GM23248 (cell line): ENCODE measurements around the gene SST. TPM values are rescaled to one million over a fixed set of nuclear protein-coding genes. Genes with fewer than 3 reads are reported as not detected.
A peak's percentile ranks its signal among the peaks of the same experiment; 100 is the strongest.

Experiments used
- DNase-seq: peaks from one replicate; pipeline ENCODE4 v3.0.0-alpha.2; 2015
- H2AFZ ChIP-seq: fragments of 200-600 bp; sonication (generic); 2 replicates; pipeline ENCODE4 v1.6.1; 2016; ENCODE audit warnings: antibody characterized with exemption
- H3F3A ChIP-seq: fragments of 200-600 bp; sonication (generic); 2 replicates; pipeline ENCODE4 v1.6.1; 2016; ENCODE audit warnings: mild to moderate bottlenecking, antibody characterized with exemption, mixed run types; ENCODE audit not compliant: insufficient read depth
- H3K27ac ChIP-seq: fragments of 200-600 bp; sonication (generic); 2 replicates; pipeline ENCODE4 v1.5.1; 2016; ENCODE audit warnings: mild to moderate bottlenecking
- H3K27me3 ChIP-seq: fragments of 200-600 bp; sonication (generic); replicated peaks from 2 replicates; pipeline ENCODE4 v1.6.1; 2016; ENCODE audit warnings: mild to moderate bottlenecking; ENCODE audit not compliant: insufficient read depth
- H3K36me3 ChIP-seq: fragments of 200-600 bp; sonication (generic); 2 replicates; pipeline ENCODE4 v1.6.1; 2016; ENCODE audit warnings: low read depth, mild to moderate bottlenecking
- H3K4me1 ChIP-seq: fragments of 200-600 bp; sonication (generic); 2 replicates; pipeline ENCODE4 v1.6.1; 2016; ENCODE audit warnings: mild to moderate bottlenecking; ENCODE audit not compliant: insufficient read depth
- H3K4me2 ChIP-seq: fragments of 200-600 bp; sonication (generic); one replicate; pipeline ENCODE4 v1.6.1; 2016; ENCODE audit warnings: mild to moderate bottlenecking; ENCODE audit not compliant: unreplicated experiment
- H3K4me3 ChIP-seq: fragments of 200-600 bp; sonication (generic); 2 replicates; pipeline ENCODE4 v1.5.1; 2016; ENCODE audit warnings: mild to moderate bottlenecking
- H3K79me2 ChIP-seq: fragments of 200-600 bp; sonication (generic); 2 replicates; pipeline ENCODE4 v1.6.1; 2016; ENCODE audit warnings: mild to moderate bottlenecking; ENCODE audit not compliant: insufficient read depth
- H3K9ac ChIP-seq: fragments of 200-600 bp; sonication (generic); 2 replicates; pipeline ENCODE4 v1.6.1; 2016; ENCODE audit warnings: mild to moderate bottlenecking
- H3K9me2 ChIP-seq: fragments of 200-600 bp; sonication (generic); 2 replicates; pipeline ENCODE4 v1.6.1; 2016; ENCODE audit warnings: mixed run types, mild to moderate bottlenecking, moderate library complexity; ENCODE audit not compliant: insufficient read depth
- H3K9me3 ChIP-seq: fragments of 200-600 bp; sonication (generic); one replicate; pipeline ENCODE4 v1.6.1; 2017; ENCODE audit warnings: low read depth
- H4K20me1 ChIP-seq: fragments of 200-600 bp; sonication (generic); 2 replicates; pipeline ENCODE4 v1.6.0; 2016; ENCODE audit not compliant: insufficient read depth
- EZH2 ChIP-seq: fragments of 200-600 bp; sonication (generic); IDR thresholded peaks from 2 replicates; pipeline ENCODE4 v1.6.1; 2018; ENCODE audit warnings: antibody characterized with exemption, mild to moderate bottlenecking; ENCODE audit not compliant: insufficient read depth, poor library complexity, severe bottlenecking
- EZH2phosphoT487 ChIP-seq: fragments of 200-600 bp; sonication (generic); IDR thresholded peaks from 2 replicates; pipeline ENCODE4 v1.6.1; 2018; ENCODE audit warnings: antibody characterized with exemption, moderate library complexity, mild to moderate bottlenecking, low read depth; ENCODE audit not compliant: insufficient read depth
- WGBS, 2 experiments: methylation state at CpG; one replicate each; pipeline ENCODE4 v1.1.6; 2015 to 2017; ENCODE audit warnings: low lambda C conversion rate in 2 of 2, low coverage in 1 of 2; ENCODE audit errors: missing lambda C conversion rate in 2 of 2; 5-methylcytosine and 5-hydroxymethylcytosine counted together
- in situ Hi-C: fragments of 300-500 bp; cut with MboI; formaldehyde crosslinking; loops from 2 replicates; pipeline ENCODE4 v1.15.0; 2020
- polyA plus RNA-seq: library from polyadenylated mRNA; unstranded; fragments of >200 nt; fragmentation: Nextera tagmentation; extraction: Ambion mirVana; gene quantifications from 2 replicates; pipeline ENCODE4 v1.2.1, GENCODE V29; 2016
- total RNA-seq: library from RNA; depleted of rRNA; stranded (reverse); fragments of >200 nt; shearing (Covaris generic); gene quantifications from 2 replicates; pipeline ENCODE4 v1.2.3, GENCODE V29; 2014; rRNA removed

SST gene
- total RNA-seq (1.6 TPM in 1 of 2 replicates, not detected in the other), polyA plus RNA-seq (3.1 and 3.2 TPM in 2 replicates)

DNA sequence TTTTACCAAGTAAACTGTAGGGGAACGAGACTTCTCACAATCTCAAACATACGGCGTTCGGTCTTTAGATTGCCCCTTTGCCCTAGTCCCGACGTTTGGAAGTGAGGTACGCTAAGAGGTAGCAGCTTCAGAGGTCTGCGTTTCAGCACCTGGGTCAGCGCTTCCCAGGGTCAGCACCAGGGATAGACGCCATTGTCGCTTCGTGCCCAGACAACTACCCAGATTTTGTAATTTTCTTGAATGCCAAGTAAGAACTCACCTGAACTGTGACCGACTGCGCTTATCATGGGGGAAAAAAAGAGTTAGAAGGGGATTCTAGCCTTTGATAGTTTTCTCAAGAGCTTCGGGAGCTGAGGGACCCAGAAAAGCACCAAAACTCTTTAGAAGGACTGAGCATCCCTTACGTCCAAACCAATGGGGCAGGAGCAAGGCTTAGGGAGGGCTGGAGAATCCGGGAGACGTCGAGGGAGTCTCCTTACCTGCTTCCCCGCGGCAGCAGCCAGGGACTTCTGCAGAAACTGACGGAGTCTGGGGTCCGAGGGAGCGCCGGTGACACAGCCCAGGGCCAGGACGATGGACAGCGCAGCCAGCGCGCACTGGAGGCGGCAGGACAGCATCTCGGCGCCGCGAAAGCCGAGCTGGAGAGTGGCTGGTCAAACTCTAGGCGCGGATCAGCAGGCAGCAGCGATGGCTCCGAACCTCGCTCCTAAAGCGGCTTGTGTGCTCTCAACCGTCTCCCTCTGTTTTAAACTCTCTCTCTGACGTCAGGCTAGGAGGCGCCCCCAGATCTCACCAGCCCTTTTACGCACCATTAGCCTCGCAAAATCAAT, at the start of gene SST:
Gene SST (minus strand): TSS at position 720 of the 830 bp plus-strand sequence. CDS start 103 bp downstream, at position 617.
- Histone ChIP-seq H3K9me3 (no peaks in the 10 kb centered on the region), H3K79me2 (no peaks in the 10 kb centered on the region), H3K36me3 (no peaks in the 10 kb centered on the region), H3K27me3 (peaks cover 57% of the 10 kb centered on the region), H4K20me1 (no peaks in the 10 kb centered on the region), H3F3A (no peaks in the 10 kb centered on the region), H3K27ac (no peak within 1 kb of the TSS), H3K4me1 (no peaks in the 10 kb centered on the region), H3K9me2 (no peaks in the 10 kb centered on the region), H3K4me2 (no peak within 1 kb of the TSS), H3K9ac (no peak within 1 kb of the TSS), H2AFZ (no peak within 1 kb of the TSS), H3K4me3 (no peak within 1 kb of the TSS)
- 10% methylated on average over 43 to 46 of the region's 46 CpGs for WGBS, 2 experiments
- DNase-seq: peak; percentile 70
- no peak for TF ChIP-seq EZH2
- no peak for TF ChIP-seq EZH2phosphoT487
- in situ Hi-C loops: no loop called here

DNA sequence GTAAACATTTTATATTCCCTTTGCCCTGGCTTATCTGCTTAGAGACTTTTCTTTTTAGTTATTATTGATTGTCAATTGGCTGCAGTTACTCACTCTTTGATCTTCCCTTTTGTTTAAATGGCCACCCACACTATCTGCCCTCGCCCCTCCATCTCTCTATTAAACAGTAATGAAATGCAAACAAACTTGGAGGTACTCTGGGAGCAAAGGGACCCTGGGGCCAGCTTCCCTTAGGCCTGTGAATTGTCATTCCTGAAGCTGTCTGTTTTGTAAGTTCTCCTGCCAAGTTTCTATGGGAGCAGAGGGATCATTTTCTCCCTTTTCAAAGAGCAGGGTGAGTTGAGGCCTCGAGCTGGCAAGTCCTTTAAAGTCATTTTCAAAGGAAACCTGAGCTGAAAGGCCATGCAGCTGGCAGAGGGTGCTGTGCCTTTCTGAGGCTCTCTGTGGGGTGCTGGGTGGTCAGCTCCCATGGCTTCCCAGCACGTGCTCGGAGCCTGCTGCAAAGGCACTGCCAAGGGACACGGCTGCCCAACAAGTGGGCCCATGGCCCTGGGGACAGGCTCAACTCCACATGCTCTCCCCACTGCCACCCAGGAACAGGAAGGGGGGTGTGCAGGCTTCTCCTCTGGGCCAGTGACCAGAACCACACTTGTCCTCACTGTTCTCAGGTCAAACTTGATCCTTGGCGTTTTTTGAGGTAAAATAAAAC, 49.6 kb upstream of the SST start:
- Histone ChIP-seq H3K4me3 (no peak overlapping the region), H3K36me3 (peaks cover 36% of the 10 kb centered on the region), H3K4me2 (no peak overlapping the region), H3K27me3 (no peaks in the 10 kb centered on the region), H3K4me1 (no peaks in the 10 kb centered on the region), H4K20me1 (no peaks in the 10 kb centered on the region), H3K9me3 (no peaks in the 10 kb centered on the region), H3K79me2 (no peaks in the 10 kb centered on the region), H3F3A (peaks cover 14% of the 10 kb centered on the region; the same call in 1 of the 2 replicates), H2AFZ (no peak overlapping the region), H3K9me2 (no peaks in the 10 kb centered on the region), H3K9ac (no peak overlapping the region), H3K27ac (no peak overlapping the region)
- TF ChIP-seq EZH2 (no peak), EZH2phosphoT487 (no peak)
- 45 to 47% methylated on average over 6 of the region's 6 CpGs for WGBS, 2 experiments
- in situ Hi-C loops: loop anchor here (25.0 kb wide), 1 partner anchor 1107 kb away; the partner anchor contains the start of gene AHSG
- DNase-seq: no peak

DNA sequence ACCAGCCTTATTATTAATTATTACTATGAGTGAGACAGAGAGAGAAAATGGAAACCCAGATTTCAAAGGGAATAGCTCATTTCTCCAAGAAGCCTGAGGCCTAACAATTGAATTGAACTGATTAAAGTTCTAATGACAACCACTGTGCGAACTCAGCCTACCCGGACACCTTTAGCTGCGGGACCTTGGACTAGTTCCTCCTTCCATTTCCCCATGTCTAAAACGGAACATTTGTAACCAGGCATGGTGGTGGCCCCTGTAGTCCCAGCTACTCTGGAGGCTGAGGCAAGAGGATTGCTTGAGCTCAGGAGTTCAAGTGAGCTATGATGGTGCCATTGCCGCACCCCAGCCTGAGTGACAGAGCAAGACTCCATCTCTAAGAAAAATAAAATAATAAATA, 48.6 kb upstream of the SST start:
- in situ Hi-C loops: loop anchor here (25.0 kb wide), 1 partner anchor 1107 kb away; the partner anchor contains the start of gene AHSG
- peaks cover 26% of the 10 kb centered on the region for H3K36me3 ChIP-seq

DNA sequence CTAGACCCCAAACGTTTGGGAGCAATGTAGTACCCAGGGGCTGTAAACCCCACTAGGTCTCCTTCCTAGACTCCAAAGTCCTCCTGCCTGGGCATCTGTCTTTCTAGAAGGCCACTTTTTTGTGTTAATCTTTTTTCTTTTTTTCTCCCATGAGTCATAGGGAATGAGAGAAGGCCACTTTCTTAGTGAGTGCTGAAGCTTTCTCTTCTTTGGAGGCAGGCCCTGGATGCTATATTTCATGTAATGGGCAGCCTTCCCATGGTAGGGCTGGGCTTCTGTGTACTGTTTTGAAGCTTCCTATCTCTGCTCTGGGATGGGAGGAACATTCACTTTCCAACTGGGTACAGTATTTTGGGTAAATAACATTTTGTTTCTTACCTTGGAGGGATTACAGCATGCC, 47.4 kb upstream of the SST start:
- Histone ChIP-seq H3K9me3 (no peaks in the 10 kb centered on the region), H3F3A (peaks cover 6% of the 10 kb centered on the region; the same call in 1 of the 2 replicates), H3K4me2 (no peak overlapping the region), H3K4me3 (no peak overlapping the region), H3K9me2 (no peaks in the 10 kb centered on the region), H2AFZ (no peak overlapping the region), H3K79me2 (no peaks in the 10 kb centered on the region), H3K36me3 (peaks cover 14% of the 10 kb centered on the region), H3K4me1 (no peaks in the 10 kb centered on the region), H3K9ac (no peak overlapping the region), H4K20me1 (no peaks in the 10 kb centered on the region), H3K27ac (no peak overlapping the region), H3K27me3 (no peaks in the 10 kb centered on the region)
- DNase-seq: peak; percentile 60
- WGBS, 2 experiments: 0 to 3% methylated on average over 1 of the region's 1 CpG
- in situ Hi-C loops: loop anchor here (25.0 kb wide), 1 partner anchor 1105 kb away; the partner anchor contains the start of gene AHSG
- TF ChIP-seq EZH2phosphoT487 (no peak), EZH2 (no peak)

More for the DNA sequence above, 48.6 kb upstream of the SST start:
- no peak overlapping the region for H3K27ac ChIP-seq
- no peaks in the 10 kb centered on the region for H3K4me1 ChIP-seq
- TF ChIP-seq EZH2phosphoT487 (no peak), EZH2 (no peak)
- peaks cover 14% of the 10 kb centered on the region; the same call in 1 of the 2 replicates for H3F3A ChIP-seq
- H3K9me3 ChIP-seq: no peaks in the 10 kb centered on the region
- no peaks in the 10 kb centered on the region for H3K9me2 ChIP-seq
- no peak overlapping the region for H3K4me2 ChIP-seq
- H2AFZ ChIP-seq: no peak overlapping the region
- no peak overlapping the region for H3K9ac ChIP-seq
- no peak for DNase-seq
- H3K4me3 ChIP-seq: no peak overlapping the region
- H4K20me1 ChIP-seq: no peaks in the 10 kb centered on the region
- no peaks in the 10 kb centered on the region for H3K79me2 ChIP-seq
- H3K27me3 ChIP-seq: no peaks in the 10 kb centered on the region
- WGBS, 2 experiments: 96 to 100% methylated on average over 5 of the region's 5 CpGs
